OCI-LY1 (cell line): ENCODE data around the gene TRIM56.

Source experiments
- EZH2 ChIP-seq: fragments of 200-600 bp; sonication (generic), shearing (Covaris generic); IDR thresholded peaks from 2 replicates; pipeline ENCODE4 v1.8.0; 2017; ENCODE audit warnings: borderline replicate concordance, mixed run types, mild to moderate bottlenecking, antibody characterized with exemption, low read length, moderate library complexity, mixed read lengths
- TF ChIP-seq, protein P1 (sequence below): fragments of 200-600 bp; sonication (generic), shearing (Covaris generic); IDR thresholded peaks from 2 replicates; pipeline ENCODE4 v1.5.1; 2017; ENCODE audit warnings: mild to moderate bottlenecking, antibody characterized with exemption, low read length, moderate library complexity, mixed read lengths

DNA sequence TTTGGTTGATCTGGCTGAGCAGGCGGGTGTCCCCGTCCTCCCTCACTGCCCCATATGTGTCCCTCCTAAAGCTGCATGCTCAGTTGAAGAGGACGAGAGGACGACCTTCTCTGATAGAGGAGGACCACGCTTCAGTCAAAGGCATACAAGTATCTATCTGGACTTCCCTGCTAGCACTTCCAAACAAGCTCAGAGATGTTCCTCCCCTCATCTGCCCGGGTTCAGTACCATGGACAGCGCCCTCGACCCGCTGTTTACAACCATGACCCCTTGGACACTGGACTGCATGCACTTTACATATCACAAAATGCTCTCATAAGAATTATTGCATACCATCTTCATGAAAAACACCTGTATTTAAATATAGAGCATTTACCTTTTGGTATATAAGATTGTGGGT, 26.9 kb upstream of the TRIM56 start:
- TF ChIP-seq, protein P1, sequence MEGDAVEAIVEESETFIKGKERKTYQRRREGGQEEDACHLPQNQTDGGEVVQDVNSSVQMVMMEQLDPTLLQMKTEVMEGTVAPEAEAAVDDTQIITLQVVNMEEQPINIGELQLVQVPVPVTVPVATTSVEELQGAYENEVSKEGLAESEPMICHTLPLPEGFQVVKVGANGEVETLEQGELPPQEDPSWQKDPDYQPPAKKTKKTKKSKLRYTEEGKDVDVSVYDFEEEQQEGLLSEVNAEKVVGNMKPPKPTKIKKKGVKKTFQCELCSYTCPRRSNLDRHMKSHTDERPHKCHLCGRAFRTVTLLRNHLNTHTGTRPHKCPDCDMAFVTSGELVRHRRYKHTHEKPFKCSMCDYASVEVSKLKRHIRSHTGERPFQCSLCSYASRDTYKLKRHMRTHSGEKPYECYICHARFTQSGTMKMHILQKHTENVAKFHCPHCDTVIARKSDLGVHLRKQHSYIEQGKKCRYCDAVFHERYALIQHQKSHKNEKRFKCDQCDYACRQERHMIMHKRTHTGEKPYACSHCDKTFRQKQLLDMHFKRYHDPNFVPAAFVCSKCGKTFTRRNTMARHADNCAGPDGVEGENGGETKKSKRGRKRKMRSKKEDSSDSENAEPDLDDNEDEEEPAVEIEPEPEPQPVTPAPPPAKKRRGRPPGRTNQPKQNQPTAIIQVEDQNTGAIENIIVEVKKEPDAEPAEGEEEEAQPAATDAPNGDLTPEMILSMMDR, result no peak
- TF ChIP-seq EZH2, result no peak
